NCI-H187 treated with DMSO at 0.1 percent for 48 hours (cell line): ENCODE data around the gene SCP2.

Source experiments
- DNase-seq: peaks from one replicate; lab custom pipeline; 2025; lab: John Stamatoyannopoulos, UW

The SCP2 gene

GRCh38 chr1:53068314-53069099, 141.4 kb downstream of the SCP2 start:
- no peak for DNase-seq

GRCh38 chr1:53069265-53069662, 142.2 kb downstream of the SCP2 start:
- DNase-seq = no peak

DNA sequence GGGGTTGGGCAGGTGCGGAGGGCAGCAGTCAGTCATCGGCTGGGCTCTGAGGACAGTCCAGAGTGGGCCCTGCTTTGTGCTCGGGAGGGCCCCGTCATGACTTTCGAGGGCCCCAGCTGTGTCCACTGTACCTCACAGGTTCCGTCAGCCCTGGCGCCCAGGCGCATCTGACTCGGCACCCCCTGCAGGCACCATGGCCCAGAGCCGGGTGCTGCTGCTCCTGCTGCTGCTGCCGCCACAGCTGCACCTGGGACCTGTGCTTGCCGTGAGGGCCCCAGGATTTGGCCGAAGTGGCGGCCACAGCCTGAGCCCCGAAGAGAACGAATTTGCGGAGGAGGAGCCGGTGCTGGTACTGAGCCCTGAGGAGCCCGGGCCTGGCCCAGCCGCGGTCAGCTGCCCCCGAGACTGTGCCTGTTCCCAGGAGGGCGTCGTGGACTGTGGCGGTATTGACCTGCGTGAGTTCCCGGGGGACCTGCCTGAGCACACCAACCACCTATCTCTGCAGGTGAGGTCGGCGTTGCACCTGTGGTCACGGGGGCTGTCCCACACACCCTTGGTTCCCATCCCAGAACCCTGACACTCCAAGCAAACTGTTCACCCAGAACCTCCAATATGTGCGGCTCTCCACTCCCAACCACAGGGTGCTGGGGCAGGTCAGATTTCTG, 142.7 kb downstream of the SCP2 start:
- no peak for DNase-seq

GRCh38 chr1:53070621-53071020, 143.5 kb downstream of the SCP2 start:
- DNase-seq = no peak

- DNase-seq = no peak
Observed at GRCh38 chr1:53071167-53071865, 144.2 kb downstream of the SCP2 start.

- DNase-seq = no peak
Observed at GRCh38 chr1:53071915-53072314, 144.8 kb downstream of the SCP2 start.

DNA sequence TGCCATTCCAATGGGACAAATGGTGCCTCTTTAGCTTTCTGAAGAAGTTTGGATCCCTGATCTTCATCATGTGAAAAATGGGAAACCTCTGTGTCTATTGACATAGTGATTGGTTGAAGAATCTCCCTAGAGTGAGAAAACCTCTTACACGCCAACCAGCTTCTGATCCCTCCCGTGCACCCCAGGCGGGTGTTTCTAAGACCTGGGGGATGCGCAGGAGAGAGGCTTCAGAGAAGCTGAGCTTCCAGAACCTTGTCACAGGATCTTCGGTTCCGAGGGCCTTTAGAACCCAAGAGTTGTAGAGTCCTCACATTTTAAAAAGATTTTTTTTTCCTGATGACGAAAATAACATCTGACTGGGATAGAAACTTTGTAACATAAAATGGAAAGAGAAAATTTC, 146.2 kb downstream of the SCP2 start:
- no peak for DNase-seq

DNA sequence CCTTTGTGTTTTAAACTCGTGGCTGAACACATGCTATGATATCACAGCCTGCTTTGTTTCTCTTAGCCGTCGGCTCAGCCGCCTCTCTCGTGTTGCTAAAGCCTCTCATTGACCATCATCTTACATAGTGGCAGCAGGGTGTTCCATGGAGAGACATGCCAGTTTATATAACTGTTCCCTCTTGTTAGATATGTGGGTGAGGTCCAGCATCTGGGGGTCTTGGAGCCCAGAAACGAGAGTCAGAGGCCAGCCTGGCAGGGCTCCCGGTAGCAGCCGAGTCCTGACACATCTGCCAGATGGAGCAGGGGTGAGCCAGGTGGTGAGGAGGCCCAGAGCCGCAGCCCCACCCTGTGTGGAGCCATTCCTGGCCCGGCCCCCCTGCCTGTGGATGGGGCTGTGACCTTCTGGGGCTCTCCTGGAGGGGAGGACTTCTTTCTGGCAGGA, 146.8 kb downstream of the SCP2 start:
- no peak for DNase-seq

GRCh38 chr1:53074313-53075154, 147.5 kb downstream of the SCP2 start:
- no peak for DNase-seq

- DNase-seq = no peak
Observed at GRCh38 chr1:53075206-53075605, 148.1 kb downstream of the SCP2 start.

GRCh38 chr1:53075761-53076163, 148.7 kb downstream of the SCP2 start:
- DNase-seq = no peak

DNA sequence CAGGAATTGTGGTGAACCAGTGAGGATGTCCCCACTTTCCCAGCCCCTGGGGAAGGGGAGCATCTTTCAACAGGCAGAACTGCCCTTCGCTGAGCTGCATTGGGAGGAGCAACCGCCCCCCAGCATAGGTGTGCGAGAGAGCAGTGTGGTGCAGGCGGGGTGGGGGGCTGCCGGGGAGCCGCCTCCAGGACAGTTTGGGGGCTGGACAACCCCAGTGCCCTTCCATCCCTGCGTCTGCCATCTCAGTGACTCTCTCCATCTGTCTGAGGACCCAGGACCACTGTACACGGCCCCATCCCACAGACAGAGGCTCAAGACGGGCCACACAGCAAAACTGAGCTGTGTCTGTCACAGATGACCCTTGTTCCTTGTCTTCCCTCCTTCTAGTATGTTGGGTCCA, 149.1 kb downstream of the SCP2 start:
- DNase-seq = no peak

- DNase-seq = no peak
Observed at GRCh38 chr1:53076721-53077598, 149.9 kb downstream of the SCP2 start.

DNA sequence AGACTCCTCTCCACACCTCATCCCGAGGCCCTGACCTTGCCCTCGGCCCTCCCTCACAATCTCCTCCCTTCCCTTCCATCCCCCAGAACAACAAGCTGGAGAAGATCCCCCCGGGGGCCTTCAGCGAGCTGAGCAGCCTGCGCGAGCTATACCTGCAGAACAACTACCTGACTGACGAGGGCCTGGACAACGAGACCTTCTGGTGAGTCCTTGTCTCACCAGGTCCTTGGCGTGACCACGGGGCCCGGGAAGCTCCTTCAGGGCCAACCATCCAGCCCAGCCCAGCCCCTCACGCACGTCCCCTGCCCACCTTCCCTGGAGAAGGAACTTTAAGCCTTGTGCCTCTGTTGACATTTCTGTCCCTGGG, 150.5 kb downstream of the SCP2 start:
- DNase-seq = no peak

- no peak for DNase-seq
Observed at GRCh38 chr1:53078333-53079101, 151.4 kb downstream of the SCP2 start.

- DNase-seq = no peak
Observed at GRCh38 chr1:53079251-53079650, 152.2 kb downstream of the SCP2 start.

GRCh38 chr1:53080041-53080440, 153.0 kb downstream of the SCP2 start:
- no peak for DNase-seq

DNA sequence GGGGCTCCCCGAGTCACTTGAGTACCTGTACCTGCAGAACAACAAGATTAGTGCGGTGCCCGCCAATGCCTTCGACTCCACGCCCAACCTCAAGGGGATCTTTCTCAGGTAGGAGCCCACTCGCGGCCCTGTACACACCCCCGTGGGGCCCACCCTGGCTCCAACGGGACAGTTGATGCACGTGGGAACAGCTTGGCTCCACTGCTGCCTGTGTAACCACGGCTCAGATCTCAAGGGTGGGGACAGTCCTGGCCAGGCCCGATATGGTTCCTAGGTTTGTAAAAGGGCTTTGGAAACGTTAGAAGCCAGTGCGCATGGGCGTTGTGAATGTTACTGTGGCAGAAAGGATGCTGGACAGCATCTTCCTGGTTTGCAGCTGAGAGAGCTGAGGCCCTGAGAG, 153.7 kb downstream of the SCP2 start:
- no peak for DNase-seq

DNA sequence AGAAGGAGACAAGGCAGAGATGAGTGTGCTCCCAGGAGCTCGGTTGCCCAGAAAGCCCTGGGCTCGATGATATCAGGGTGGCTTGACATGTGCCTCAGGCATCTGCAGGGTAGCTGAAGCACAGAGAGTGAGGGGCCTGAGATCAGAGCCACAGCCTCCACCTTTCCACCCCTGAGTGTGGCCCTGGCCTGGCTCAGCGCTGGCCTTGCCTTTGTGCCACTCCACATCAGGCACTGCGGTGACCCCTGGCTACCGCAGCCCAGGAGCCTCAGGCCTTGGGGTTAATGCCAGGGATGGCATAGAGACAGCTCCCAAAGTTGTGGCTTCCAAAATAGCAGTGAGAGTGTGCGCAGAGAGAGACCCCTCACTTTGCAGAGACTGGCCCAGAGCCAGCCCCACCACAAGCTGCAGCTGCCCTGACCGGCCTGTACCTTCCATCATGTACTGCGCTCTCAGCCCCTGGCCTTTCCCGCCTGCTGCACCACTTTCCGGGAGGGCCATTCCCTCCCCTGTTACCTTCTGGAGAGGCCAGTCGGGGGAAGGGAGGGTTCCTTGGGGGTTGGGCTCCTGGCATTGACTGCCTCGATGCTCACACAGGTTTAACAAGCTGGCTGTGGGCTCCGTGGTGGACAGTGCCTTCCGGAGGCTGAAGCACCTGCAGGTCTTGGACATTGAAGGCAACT, 154.4 kb downstream of the SCP2 start:
- DNase-seq = no peak
